Stimulated activated CD4-positive, alpha-beta T cell treated with anti-CD3 and anti-CD28 coated beads, TNF-alpha, amount 100 ng/mL, for 4 hours (primary cell): ENCODE measurements around the gene RNPC3.

Experiments
- DNase-seq, 3 experiments: peaks; one replicate each; pipeline ENCODE4 v3.0.0-alpha.2; 2020; ENCODE audit warnings: low read depth in 3 of 3

Gene RNPC3

DNA sequence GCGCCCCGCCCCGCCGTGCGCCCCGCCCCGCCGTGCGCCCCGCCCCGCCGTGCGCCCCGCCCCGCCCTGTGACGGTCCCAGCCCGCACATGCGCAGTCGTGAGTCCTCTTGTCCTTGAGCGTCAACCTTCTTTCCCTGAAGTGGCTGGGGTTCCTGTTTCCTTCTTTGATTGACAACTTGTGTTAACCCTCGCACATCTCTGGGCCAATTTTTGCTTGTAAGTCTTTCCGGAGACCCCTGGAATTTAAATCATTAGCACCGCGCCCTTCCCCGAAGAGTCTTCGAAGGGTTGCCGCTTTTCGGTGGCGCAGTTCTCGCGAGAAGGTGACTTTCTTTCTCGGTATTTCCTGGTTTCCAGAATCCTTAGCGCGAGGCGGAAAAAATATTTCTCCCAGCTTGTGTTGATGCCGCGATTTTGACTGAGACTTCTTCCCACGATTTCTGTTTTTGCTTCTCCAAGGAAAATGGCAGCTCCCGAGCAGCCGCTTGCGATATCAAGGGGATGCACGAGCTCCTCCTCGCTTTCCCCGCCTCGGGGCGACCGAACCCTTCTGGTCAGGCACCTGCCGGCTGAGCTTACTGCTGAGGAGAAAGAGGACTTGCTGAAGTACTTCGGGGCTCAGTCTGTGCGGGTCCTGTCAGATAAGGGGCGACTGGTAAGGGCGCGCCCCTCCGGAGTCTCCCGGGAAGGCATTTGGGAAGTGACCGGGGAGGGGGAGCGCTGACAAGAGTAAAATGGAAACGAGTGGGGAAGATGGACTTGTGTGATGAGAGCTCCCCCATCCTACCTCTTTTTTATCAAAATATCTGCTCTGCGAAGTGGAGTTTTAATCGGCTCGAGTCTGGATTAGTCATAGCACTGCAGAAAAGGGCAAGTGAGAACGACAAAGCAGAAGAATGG is at the start of gene RNPC3:
TSS of gene RNPC3 (plus strand) at position 93 of the 901 bp plus-strand sequence. CDS start at position 465, 372 bp downstream.
- DNase-seq, result peak; percentile 71 to 82 (median 78)

- no peak for DNase-seq
These were observed 48.4 kb upstream of the RNPC3 start for GRCh38 chr1:103477101-103477500.

DNA sequence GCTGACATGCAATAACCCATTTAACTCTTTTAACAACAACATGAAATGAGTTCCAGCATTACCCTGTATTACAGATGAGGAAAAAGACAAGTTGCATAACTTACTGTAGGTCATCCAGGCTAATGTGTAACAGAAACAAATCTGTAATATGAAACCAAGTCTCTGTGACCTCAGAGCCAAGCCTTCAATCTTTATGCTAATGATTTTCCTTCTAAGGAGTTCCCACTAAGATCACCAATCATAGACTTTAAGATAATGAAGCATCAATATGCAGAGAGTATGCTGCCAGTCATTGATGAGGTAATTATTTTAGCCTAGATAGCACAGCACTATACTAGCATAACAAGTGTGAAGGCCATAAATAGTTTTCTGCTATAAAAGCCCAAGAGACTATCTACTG is 35.6 kb upstream of the RNPC3 start:
- DNase-seq, result no peak

DNA sequence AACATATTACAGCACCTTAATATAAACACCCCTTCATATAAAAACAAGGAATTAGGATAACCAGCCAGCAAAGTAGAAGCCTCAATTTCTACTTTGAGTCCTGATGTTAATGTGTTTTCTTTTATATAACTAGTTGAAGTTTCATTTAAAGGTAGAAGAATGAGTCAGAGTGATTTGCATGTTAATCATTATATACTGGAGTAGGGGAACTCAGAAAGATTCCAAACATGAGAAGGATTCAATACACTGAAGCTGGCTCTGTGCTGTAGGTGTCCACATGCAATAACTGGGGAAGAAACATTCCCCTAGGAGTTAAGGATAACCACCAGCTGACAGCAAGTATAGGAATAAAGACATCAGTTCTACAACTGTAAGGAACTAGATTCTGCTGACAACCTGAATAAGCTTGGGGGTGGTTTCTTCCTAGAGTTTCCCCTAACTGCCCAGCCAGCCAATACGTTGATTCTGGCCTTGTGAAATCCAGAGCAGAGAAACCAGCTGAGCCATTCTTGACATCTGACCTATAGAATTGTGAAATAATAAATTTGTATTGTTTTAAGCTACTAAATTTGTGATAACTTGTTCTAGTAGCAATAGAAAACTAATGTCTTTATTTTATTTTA is 33.4 kb upstream of the RNPC3 start:
- DNase-seq, result no peak

GRCh38 chr1:103496014-103496635 is 29.4 kb upstream of the RNPC3 start:
- DNase-seq, result no peak

- no peak for DNase-seq
These were observed 28.1 kb upstream of the RNPC3 start for GRCh38 chr1:103497404-103497803.

- no peak for DNase-seq
These were observed 16.2 kb upstream of the RNPC3 start for GRCh38 chr1:103509250-103509649.

GRCh38 chr1:103513711-103514110 is 11.8 kb upstream of the RNPC3 start:
- no peak for DNase-seq

DNA sequence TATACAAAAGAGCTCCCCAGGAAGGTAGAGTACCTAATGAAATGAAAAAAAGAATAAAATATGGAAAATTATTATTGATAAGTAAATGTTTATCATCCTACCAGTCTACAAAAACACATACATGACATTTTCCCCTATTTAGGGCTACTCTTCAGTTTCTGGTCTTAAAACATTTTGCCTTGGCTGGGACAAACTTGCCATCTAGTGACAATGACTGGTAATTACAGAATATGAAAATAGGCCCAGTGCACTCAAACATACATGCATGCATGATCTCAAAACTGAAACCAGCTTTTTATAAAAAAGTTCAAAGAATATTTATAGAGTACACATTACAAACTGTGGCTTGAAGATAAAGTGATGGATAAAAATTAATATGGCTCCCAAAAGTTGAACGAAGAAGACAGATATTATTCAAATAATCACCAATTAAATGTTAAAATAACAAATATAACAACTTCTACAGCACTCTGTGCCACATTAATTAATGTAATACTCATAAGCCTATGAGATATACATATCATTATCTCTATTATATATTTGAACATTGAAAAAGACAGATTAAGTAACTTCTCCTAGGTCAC is 10.5 kb upstream of the RNPC3 start:
- no peak for DNase-seq

DNA sequence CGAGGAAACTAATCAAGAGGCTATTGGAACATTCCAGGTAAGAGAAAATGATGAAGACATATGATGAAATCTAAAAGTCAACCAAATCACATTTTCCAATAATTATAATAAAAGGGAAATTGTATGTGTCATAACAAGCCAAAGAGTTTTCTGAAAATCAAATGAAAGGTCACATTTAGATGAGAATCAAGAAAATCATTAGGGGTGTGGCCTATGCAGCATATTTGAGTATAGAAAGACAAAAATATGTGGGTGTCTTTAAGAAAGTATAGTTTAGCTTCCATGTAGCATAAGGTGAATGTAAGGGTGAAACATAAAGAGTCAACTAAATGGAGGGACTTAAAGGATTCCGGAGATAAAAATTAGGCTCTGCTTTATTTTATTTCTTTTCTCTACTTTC is 9.2 kb upstream of the RNPC3 start:
- no peak for DNase-seq

DNA sequence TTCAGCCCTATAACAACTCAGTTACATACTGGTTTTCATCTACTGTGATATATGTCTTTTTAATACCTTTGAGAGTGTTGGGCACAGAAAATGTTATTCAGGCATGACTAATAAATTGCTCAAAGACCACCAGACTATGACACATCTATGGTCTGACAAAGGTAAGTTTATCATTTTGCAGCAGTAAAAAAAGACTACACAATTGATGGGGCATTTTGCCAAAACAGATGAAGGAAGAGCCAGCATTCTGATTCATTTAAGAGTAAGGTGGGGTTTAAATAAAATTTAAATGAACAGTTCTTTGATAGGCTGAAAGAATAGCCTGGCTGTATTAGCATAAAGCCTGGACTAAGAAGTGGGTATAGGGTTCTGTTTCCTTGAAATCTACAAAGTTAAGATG is 8.8 kb upstream of the RNPC3 start:
- DNase-seq, result no peak

DNA sequence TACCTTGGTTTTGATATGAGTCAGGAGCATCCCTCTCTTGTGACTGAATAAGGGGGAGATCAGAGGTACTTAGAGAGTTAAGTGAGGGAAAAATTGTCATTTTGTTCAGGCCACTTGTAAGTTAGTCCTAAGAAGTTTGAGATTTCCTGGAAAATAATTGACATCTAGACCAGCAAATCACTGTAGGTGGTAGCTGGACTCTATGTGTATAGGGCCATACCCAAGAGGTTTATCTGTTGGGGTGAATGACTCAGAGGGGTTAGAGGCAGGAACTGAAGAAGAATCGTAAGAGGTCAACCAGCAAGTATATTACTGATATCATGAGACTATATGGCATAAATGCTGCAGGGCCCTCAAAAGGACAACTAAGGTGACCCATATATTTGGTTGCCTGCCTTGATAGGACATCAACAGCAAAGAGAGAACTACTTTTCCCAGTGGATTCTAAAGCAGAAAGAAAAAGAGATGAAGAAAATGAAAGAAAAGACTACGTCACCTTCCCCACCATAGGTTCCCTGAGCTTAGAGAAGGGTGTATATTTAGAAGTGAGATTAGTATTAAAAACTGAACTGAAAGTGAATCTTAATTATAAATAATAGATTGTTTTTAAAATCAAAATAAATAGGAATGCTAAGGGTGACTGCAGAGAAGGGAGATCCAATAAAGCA is 8.0 kb upstream of the RNPC3 start:
- DNase-seq, result no peak

DNA sequence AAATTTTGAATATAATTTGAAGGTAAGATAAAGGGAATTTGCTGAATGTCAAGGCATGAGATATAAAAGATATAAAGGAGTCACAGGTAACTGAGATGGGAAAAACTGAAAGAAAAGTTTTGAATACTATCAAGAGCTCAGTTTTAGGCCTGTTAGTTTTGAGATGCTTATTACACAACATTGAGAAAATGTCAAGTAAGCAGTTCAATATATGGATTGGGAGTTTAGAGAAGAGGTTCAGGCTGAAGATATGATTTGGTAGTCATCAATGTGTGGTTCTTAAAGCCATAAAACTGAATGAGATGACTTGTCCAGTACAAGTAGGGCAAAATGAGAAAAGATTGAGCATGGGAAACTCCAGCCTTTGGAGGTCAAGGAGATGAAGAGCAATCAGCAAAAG is 4.7 kb upstream of the RNPC3 start:
- no peak for DNase-seq

DNA sequence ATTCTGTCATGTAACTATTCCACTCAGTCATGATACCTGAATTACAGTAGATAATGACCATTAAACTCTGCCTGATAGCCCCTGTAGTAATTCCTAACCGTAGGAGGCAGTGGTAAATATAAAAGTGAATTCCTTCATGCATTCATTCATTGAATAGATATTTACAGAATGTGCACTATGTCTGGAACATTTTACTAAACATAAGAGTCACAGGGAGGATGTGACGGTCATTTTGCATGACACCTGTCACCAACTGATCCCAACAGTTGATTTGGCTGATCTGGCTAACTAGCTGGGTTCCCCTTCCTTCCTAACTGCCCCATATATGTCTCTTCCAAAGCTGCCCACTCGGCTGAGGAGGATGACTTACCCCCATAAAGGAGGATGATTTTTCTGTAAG is 2.2 kb upstream of the RNPC3 start:
- DNase-seq, result no peak

DNA sequence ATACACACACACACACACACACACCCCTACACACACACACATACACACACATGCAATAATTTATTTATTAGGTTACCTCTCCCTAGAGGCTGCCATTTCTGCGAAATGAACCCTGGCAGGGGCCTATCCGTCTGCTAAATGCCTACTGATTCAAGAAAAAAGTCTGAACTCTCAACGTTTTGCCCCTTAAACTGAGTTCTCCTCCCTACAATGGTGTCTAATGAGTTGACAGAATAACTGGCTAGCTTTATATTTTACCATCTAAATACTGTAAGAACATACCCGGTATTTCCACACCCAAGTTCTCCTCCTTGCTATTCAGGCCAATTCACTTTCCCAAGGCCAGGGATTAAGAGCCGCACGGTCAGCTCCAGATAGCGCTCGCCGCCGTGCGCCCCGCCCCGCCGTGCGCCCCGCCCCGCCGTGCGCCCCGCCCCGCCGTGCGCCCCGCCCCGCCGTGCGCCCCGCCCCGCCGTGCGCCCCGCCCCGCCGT is 339 bp upstream of the RNPC3 start:
- no peak for DNase-seq

GRCh38 chr1:103527331-103527730 is 1.8 kb downstream of the RNPC3 start:
- no peak for DNase-seq

- DNase-seq, result peak in 2 of 3 experiments; percentile 4 to 5
These were observed 4.2 kb downstream of the RNPC3 start for GRCh38 chr1:103529746-103530145.

GRCh38 chr1:103538226-103538625 is 12.7 kb downstream of the RNPC3 start:
- DNase-seq, result no peak

DNA sequence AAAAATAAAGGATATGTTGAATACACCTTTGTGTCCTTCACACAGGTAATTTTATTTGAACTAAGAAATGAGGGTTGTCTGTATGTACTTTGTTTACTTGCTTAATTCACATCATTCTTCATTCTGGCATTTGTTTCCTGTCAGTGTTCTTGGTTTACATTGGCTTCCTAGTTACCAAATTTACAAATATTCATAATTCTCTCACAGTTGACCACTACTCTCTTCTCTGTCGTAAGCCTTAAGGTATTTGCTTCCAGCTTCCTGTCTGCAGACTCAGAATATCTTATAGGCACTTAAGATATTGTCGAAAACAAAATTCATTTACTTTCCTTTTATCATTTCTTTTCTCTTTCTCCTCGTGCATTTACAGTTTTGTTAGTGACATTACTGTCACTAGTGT is 15.9 kb downstream of the RNPC3 start:
- no peak for DNase-seq

- no peak for DNase-seq
These were observed 21.0 kb downstream of the RNPC3 start for GRCh38 chr1:103546496-103546895.

DNA sequence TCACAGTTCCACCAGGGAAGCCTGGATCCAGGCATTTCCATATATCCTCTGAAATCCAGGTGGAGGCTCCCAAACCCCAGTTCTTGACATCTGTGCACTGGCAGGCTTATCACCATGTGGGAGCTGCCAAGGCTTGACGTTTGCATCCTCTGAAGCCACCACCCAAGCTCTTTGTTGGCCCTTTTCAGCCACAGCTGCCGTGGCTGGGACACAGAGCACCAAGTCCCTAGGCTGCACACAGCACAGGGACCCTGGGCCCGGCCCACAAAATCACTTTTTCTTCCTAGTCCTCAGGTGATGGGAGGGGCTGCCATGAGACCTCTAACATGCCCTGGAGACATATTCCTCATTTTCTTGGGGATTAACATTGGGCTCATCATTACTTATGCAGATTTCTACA is 22.3 kb downstream of the RNPC3 start:
- DNase-seq, result no peak

DNA sequence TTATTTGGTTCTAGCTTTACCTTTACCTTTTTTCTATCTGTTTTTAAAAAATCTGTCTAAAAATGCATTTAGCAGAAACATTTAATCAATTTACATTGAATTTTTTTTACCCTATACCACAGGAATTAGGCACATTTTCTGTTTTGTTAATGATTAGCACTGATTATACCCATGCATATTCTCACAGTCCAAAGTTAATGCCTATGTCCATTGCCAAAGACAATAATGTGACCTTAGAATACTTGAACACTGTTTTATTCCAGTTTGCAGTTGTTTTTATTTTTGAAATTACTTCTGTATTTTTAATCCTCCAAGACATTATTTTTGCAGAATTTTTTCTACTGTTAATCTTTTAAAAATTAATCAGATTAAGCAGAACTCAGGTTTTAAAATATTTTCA is 34.9 kb downstream of the RNPC3 start:
- DNase-seq, result no peak
